MV-4-11 (cell line): ENCODE measurements around the gene CDKN2B-AS1.

Source experiments
- DNase-seq: peaks from one replicate; lab custom pipeline; 2025; lab: John Stamatoyannopoulos, UW

Gene CDKN2B-AS1

GRCh38 chr9:22157276-22157675, 162.7 kb downstream of the CDKN2B-AS1 start:
- no peak for DNase-seq

- no peak for DNase-seq
Observed at GRCh38 chr9:22157828-22158227, 163.2 kb downstream of the CDKN2B-AS1 start.

- DNase-seq, result no peak
Observed at GRCh38 chr9:22158271-22158670, 163.7 kb downstream of the CDKN2B-AS1 start.

- DNase-seq, result peak; percentile 94
Observed at GRCh38 chr9:22158927-22159346, 164.3 kb downstream of the CDKN2B-AS1 start.

- DNase-seq, result peak; percentile 57
Observed at GRCh38 chr9:22159586-22159985, 165.0 kb downstream of the CDKN2B-AS1 start.

- peak; percentile 80 for DNase-seq
Observed at GRCh38 chr9:22160221-22160620, 165.6 kb downstream of the CDKN2B-AS1 start.

- no peak for DNase-seq
Observed at GRCh38 chr9:22165144-22165543, 170.6 kb downstream of the CDKN2B-AS1 start.

- peak; percentile 80 for DNase-seq
Observed at GRCh38 chr9:22169243-22169642, 174.7 kb downstream of the CDKN2B-AS1 start.

GRCh38 chr9:22169727-22170503, 175.3 kb downstream of the CDKN2B-AS1 start:
- peak; percentile 90 for DNase-seq
